GM12892 (cell line): ENCODE data around the gene CCNB2.
"Not testable (repeated sequence)": the region's sequence is repeated elsewhere in the genome, so short reads cannot be mapped to it uniquely, and the experiment has no call there.

Source experiments
- DNase-seq: peaks from one replicate; pipeline ENCODE4 v3.0.0; 2011; ENCODE audit not compliant: insufficient read length
- FAIRE-seq: peaks from 2 replicates; lab custom pipeline; 2011; peaks lifted over from hg19 to GRCh38; lab: Jason Lieb, UNC
- POLR2A ChIP-seq: IDR thresholded peaks from 2 replicates; pipeline ENCODE4 v1.6.1; 2011; ENCODE audit warnings: low read depth, low read length, control low read depth
- POLR2AphosphoS5 ChIP-seq: IDR thresholded peaks from 2 replicates; pipeline ENCODE4 v1.6.1; 2011; ENCODE audit warnings: low read depth, low read length, control low read depth
- TAF1 ChIP-seq: IDR thresholded peaks from 2 replicates; pipeline ENCODE4 v1.6.1; 2011; ENCODE audit warnings: low read depth, mild to moderate bottlenecking, control low read depth, low read length, borderline replicate concordance

CCNB2 gene

DNA sequence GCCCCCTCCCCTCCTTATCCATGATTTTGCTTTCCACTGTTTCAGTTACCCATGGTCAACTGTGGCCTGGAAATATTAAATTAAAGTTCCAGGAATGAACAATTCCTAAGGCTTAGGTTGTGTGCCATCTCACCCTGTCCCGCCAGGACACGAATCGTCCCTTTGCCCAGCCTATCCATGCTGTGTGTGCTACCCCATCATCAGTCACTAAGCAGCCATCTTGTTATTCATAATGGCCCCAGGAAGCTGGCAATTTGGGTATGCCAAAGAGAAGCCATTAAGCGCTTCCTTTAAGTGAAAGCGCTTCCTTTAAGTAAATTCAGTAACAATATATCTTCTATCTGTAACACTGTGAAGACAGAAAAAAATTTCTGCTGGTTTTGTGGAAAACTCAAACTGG, 52.5 kb downstream of the CCNB2 start:
- DNase-seq (no peak), FAIRE-seq (no peak)

GRCh38 chr15:59157840-59158700, 53.1 kb downstream of the CCNB2 start:
- DNase-seq (no peak), FAIRE-seq (no peak)
- TF ChIP-seq POLR2A = no peak
- no peak for TF ChIP-seq TAF1
- no peak for TF ChIP-seq POLR2AphosphoS5

More for the DNA sequence above, 52.5 kb downstream of the CCNB2 start:
- TF ChIP-seq TAF1 (no peak), POLR2AphosphoS5 (no peak), POLR2A (no peak)

- DNase-seq (no peak), FAIRE-seq (no peak)
- TF ChIP-seq POLR2A (no peak), TAF1 (no peak), POLR2AphosphoS5 (no peak)
These were observed 53.7 kb downstream of the CCNB2 start for GRCh38 chr15:59158701-59159034.

DNA sequence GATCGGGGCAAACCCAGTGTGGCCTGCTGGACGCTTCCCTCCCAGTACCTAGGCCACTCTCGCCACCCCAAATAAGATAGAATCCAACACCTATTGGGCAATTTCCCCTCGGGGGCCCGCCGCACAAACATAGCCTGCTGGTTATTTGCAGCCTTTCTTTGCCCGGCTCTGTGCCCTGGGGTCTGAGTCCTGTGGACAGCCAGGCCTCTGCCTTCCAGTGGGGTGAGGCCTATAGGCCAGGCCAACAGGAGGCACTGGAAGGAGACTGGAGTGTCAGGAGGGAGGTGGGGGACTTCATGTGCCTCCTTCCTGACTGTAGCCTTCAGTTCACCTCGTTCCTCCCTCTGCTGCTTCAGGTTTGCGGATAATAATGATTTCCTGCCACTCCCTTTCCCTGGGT, 54.3 kb downstream of the CCNB2 start:
- DNase-seq (no peak), FAIRE-seq (no peak)
- TF ChIP-seq TAF1 = no peak
- TF ChIP-seq POLR2AphosphoS5 = no peak; the same call in 1 of the 2 replicates
- no peak for TF ChIP-seq POLR2A

DNA sequence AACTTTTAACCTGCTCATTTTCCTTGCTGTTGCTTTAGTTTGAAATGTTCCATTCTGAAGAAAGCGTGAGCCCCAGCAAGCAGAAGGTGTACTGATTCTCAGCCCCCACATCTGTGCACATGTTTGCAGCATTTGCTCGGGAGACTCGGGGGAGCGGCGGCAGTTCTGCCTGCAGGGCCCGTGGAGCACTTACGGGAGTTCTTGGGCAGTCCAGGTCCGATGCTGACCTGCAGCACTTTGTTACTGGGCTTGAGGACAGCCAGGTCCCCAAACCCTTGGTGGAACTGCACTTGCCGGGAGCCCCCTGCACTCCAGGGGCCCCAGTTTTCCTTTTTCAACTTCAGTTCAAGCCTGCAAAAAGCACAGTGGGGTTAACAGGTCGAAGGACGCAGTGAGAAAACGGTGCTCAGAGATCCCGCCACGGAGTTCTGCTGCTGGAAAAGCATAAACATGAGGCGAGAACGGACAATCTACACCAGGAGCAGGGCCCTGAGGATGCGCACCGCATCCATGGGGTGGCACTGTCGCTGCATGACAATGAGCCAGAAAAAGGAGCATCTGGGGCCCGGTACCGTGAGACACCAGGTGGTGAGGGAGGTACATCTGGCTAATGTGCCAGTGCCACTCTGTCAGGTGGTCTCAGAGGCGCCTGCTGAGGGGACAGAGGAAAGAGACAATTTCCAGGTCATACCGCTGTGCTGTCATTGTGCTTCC, 56.1 kb downstream of the CCNB2 start:
- TF ChIP-seq POLR2A (no peak), TAF1 (no peak), POLR2AphosphoS5 (no peak)
- DNase-seq (no peak), FAIRE-seq (no peak)

- not testable (repeated sequence) for FAIRE-seq, DNase-seq
These were observed 57.1 kb downstream of the CCNB2 start for GRCh38 chr15:59162080-59162479.

GRCh38 chr15:59165726-59166125, 60.8 kb downstream of the CCNB2 start:
- no peak for FAIRE-seq
- no peak for DNase-seq
- no peak for TF ChIP-seq TAF1
- no peak for TF ChIP-seq POLR2AphosphoS5
- TF ChIP-seq POLR2A = no peak; the same call in 1 of the 2 replicates

DNA sequence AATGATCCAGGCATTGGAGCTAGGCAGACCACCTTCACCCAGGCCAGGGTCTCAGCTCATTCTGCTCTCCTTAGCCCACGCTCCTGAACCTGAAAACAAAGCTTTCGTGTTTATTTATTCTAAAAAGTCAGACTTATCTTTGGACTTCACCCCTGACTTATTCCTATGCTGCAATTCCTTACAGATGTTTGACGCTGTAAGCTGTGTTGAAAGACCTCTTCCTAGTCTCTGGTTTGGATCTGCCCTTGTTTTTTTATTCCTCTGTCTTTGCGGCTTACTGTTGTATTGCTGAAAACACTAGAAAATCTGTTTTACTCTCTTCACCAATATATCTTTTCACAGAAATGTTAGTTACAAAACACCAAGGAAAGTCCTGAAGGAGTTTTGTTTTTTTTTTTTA, 61.2 kb downstream of the CCNB2 start:
- no peak for FAIRE-seq
- no peak for TF ChIP-seq POLR2AphosphoS5
- no peak for TF ChIP-seq POLR2A
- no peak for TF ChIP-seq TAF1
- DNase-seq = no peak

GRCh38 chr15:59166601-59167265, 61.8 kb downstream of the CCNB2 start:
- FAIRE-seq (no peak), DNase-seq (no peak)
- no peak for TF ChIP-seq TAF1
- no peak for TF ChIP-seq POLR2A
- no peak for TF ChIP-seq POLR2AphosphoS5

- TF ChIP-seq POLR2AphosphoS5 (no peak), TAF1 (no peak), POLR2A (no peak)
- no peak for FAIRE-seq
- no peak for DNase-seq
These were observed 63.6 kb downstream of the CCNB2 start for GRCh38 chr15:59168536-59168935.

DNA sequence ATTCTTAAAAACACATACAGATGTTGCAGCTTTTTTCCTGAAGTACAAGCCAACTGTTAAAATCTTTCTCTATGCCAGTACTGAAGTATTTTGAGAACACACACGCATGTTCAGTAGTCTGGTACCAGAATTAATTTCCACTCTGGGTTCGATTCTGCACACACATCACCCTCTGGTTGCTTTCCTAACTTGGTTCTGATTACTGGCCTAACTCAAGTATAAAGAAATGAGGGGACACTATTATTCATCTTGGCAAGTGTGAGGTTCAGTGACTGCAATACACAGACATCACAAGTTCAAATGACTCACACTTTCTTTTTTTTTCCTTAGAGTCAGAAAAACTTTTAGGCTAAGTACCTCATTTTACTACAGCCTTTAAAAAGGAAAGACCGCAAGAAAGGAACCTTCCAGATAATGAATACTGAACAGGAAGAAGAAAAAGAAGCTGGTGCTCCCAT, 64.3 kb downstream of the CCNB2 start:
- no peak for TF ChIP-seq TAF1
- no peak for TF ChIP-seq POLR2A
- no peak for TF ChIP-seq POLR2AphosphoS5
- FAIRE-seq (no peak), DNase-seq (no peak)
